Activated CD8-positive, alpha-beta memory T cell treated with anti-CD3 and anti-CD28 coated beads for 1 hour (primary cell): ENCODE data around the gene VSIR.

ENCODE experiments used
- DNase-seq, 2 donors: peaks; one replicate each; pipeline ENCODE4 v3.0.0-alpha.2; 2020; ENCODE audit warnings: low read depth in 1 of 2; ENCODE audit errors: extremely low read depth in 1 of 2

The VSIR gene

GRCh38 chr10:71773221-71773971 is at the start of gene VSIR:
Gene VSIR, minus strand, starts transcription at chr10:71773520. Its CDS starts 81 bp downstream, at chr10:71773439.
- DNase-seq, result peak; percentile 74 to 91

GRCh38 chr10:71821909-71822763 is 48.8 kb upstream of the VSIR start:
- no peak for DNase-seq

- no peak for DNase-seq
Measured at GRCh38 chr10:71820966-71821365, 47.6 kb upstream of the VSIR start.

GRCh38 chr10:71819985-71820384 is 46.7 kb upstream of the VSIR start:
- no peak for DNase-seq

GRCh38 chr10:71819441-71819861 is 46.1 kb upstream of the VSIR start:
- DNase-seq, result no peak

GRCh38 chr10:71818674-71819260 is 45.4 kb upstream of the VSIR start:
- DNase-seq, result no peak

GRCh38 chr10:71817831-71818655 is 44.7 kb upstream of the VSIR start:
- no peak for DNase-seq

GRCh38 chr10:71816936-71817618 is 43.8 kb upstream of the VSIR start:
- DNase-seq, result no peak

- no peak for DNase-seq
Measured at GRCh38 chr10:71816421-71816851, 43.1 kb upstream of the VSIR start.

GRCh38 chr10:71815515-71816130 is 42.3 kb upstream of the VSIR start:
- no peak for DNase-seq

GRCh38 chr10:71814922-71815411 is 41.6 kb upstream of the VSIR start:
- no peak for DNase-seq

GRCh38 chr10:71812913-71813590 is 39.7 kb upstream of the VSIR start:
- no peak for DNase-seq

- DNase-seq, result peak; percentile 32 to 74
Measured at GRCh38 chr10:71812016-71812912, 38.9 kb upstream of the VSIR start.

- DNase-seq, result no peak
Measured at GRCh38 chr10:71811351-71811750, 38.0 kb upstream of the VSIR start.

- DNase-seq, result no peak
Measured at GRCh38 chr10:71810048-71810750, 36.9 kb upstream of the VSIR start.

GRCh38 chr10:71809628-71810027 is 36.3 kb upstream of the VSIR start:
- no peak for DNase-seq
